SK-N-SH treated with all-trans-retinoic acid at 6 μM for 48 hours (cell line): ENCODE results near the gene DCDC1.

Experiments used
- ARNTL ChIP-seq: fragments of 450-650 bp; formaldehyde crosslinking; IDR thresholded peaks from 2 replicates; pipeline ENCODE4 v1.5.0; 2020; ENCODE audit warnings: low read depth, mild to moderate bottlenecking, moderate library complexity, borderline replicate concordance
- CSDC2 ChIP-seq: fragments of 250-450 bp; sonication (Bioruptor Pico); IDR thresholded peaks from 2 replicates; pipeline ENCODE4 v1.5.0; 2020; ENCODE audit warnings: mild to moderate bottlenecking, moderate library complexity
- ESRRG ChIP-seq: fragments of 250-450 bp; sonication (Bioruptor Pico); IDR thresholded peaks from 2 replicates; pipeline ENCODE4 v1.6.1; 2021; ENCODE audit warnings: mild to moderate bottlenecking
- TCF4 ChIP-seq: fragments of 250-450 bp; sonication (Bioruptor Pico); IDR thresholded peaks from 2 replicates; pipeline ENCODE4 v1.8.0; 2021; ENCODE audit warnings: mild to moderate bottlenecking, moderate library complexity, borderline replicate concordance
- TF ChIP-seq, protein P1 (sequence below): fragments of 250-450 bp; sonication (Bioruptor Pico); IDR thresholded peaks from 2 replicates; pipeline ENCODE4 v1.8.0; 2021; ENCODE audit warnings: low read depth, mild to moderate bottlenecking, moderate library complexity, borderline replicate concordance

DNA sequence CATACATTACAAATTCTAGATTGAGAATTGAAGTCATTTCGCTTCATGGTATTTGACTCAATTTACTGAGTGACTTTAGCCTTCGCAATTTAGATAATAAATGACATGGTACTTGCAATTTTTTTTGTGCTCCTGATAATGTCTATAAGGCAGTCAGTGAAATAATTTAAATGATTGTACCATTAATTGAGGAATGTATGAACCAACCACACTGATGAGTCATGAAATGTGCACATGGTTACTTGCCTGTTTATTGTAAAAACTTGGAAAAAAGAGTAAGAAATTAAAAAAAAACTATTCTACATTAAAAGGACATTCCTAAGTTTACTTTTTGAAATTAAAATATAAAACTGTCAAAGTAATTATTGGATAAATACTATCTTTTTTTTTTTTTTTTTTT is 43.4 kb upstream of the DCDC1 start:
- TF ChIP-seq ESRRG (CRISPR knock-in tag), result no peak
- no peak for TF ChIP-seq ARNTL (CRISPR knock-in tag)
- no peak for TF ChIP-seq TCF4
- TF ChIP-seq, protein P1, sequence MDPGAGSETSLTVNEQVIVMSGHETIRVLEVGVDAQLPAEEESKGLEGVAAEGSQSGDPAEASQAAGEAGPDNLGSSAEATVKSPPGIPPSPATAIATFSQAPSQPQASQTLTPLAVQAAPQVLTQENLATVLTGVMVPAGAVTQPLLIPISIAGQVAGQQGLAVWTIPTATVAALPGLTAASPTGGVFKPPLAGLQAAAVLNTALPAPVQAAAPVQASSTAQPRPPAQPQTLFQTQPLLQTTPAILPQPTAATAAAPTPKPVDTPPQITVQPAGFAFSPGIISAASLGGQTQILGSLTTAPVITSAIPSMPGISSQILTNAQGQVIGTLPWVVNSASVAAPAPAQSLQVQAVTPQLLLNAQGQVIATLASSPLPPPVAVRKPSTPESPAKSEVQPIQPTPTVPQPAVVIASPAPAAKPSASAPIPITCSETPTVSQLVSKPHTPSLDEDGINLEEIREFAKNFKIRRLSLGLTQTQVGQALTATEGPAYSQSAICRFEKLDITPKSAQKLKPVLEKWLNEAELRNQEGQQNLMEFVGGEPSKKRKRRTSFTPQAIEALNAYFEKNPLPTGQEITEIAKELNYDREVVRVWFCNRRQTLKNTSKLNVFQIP, result no peak
- TF ChIP-seq CSDC2 (CRISPR knock-in tag), result no peak
